ENCODE results near the gene ANKRD33. TPM values are rescaled to one million over a fixed set of nuclear protein-coding genes. Genes with fewer than 3 reads are reported as not detected.

The ANKRD33 gene
- total and polyA plus RNA-seq, 2 of the 8 experiments (the other 6 are each of a cell fraction or from before 2014, with no cell fraction given): 0.41 to 0.53 TPM

- H4K91ac ChIP-seq (replicated peaks; ENCODE audit: insufficient read length, low read length): no peak overlapping the region
- no peak overlapping the region for H3K4ac ChIP-seq (replicated peaks; ENCODE audit: insufficient read length, low read depth, low read length)
- H4K5ac ChIP-seq (ENCODE audit: insufficient read length, low read depth, low read length): no peak overlapping the region
- POLR2A ChIA-PET (ENCODE audit: partially characterized antibody): interaction anchor here (0.6 kb wide), 1 partner anchor 25 kb away, joined by 4 read pairs; no protein-coding TSS in a partner anchor
- no peaks in the 10 kb centered on the region for H3K9me3 ChIP-seq (ENCODE audit: insufficient read depth in 2 of 2, low read depth in 1 of 2, low read length in 1 of 2)
- peaks cover 0 to 8% (median 1%) of the 10 kb centered on the region in 4 experiments; a peak in 4 of 7 replicates for H3K4me1 ChIP-seq (replicated peaks in 1 of 4; ENCODE audit: control insufficient read depth in 3 of 4, insufficient read depth in 4 of 4, low read length in 3 of 4)
- no peak overlapping the region for H3K27ac ChIP-seq (ENCODE audit: low read depth, low read length)
- H2BK15ac ChIP-seq (ENCODE audit: low read length): no peak overlapping the region
- H3K36me3 ChIP-seq (ENCODE audit: control insufficient read depth in 2 of 4, insufficient read depth in 4 of 4, low read length in 3 of 4): peaks cover 0 to 3% (median 0%) of the 10 kb centered on the region in 4 experiments; a peak in 1 of 8 replicates
- H3K56ac ChIP-seq (replicated peaks; ENCODE audit: insufficient read length, low read depth, low read length): no peak overlapping the region
- TF ChIP-seq BCL11A (IDR thresholded peaks at IDR 0.05; ENCODE audit: low read depth in 2 of 2, low read length in 2 of 2) (no peak), SRF (IDR thresholded peaks at IDR 0.05; ENCODE audit: low read depth, low read length) (no peak), POLR2A (IDR thresholded peaks at IDR 0.05; ENCODE audit: control extremely low read depth in 1 of 2, low read depth in 2 of 2, low read length in 2 of 2) (no peak), POU5F1 (IDR thresholded peaks at IDR 0.05; ENCODE audit: low read depth, low read length) (no peak), SIRT6 (IDR thresholded peaks at IDR 0.05; ENCODE audit: low read length) (no peak), RFX5 (IDR thresholded peaks at IDR 0.05; ENCODE audit: borderline replicate concordance, low read depth, low read length) (no peak), NANOG (IDR thresholded peaks at IDR 0.05; ENCODE audit: insufficient read depth, low read depth, low read length, poor library complexity, severe bottlenecking) (no peak), SIN3A (conservative IDR thresholded peaks at IDR 0.05 in 1 of 2, IDR thresholded peaks at IDR 0.05 in 1 of 2; ENCODE audit: low read depth in 1 of 2, low read length in 2 of 2) (no peak), E2F6 (IDR thresholded peaks at IDR 0.05) (no peak), KDM1A (IDR thresholded peaks at IDR 0.05; ENCODE audit: borderline replicate concordance, low read length) (no peak), EGR1 (IDR thresholded peaks at IDR 0.05; ENCODE audit: borderline replicate concordance, low read depth, low read length) (no peak), TAF1 (IDR thresholded peaks at IDR 0.05; ENCODE audit: low read depth, low read length) (no peak), JUN (IDR thresholded peaks at IDR 0.05; ENCODE audit: low read depth, low read length) (no peak), EP300 (IDR thresholded peaks at IDR 0.05; ENCODE audit: borderline replicate concordance in 1 of 2, low read depth in 2 of 2, low read length in 2 of 2) (no peak)
- FAIRE-seq: no peak
- H4K20me1 ChIP-seq (replicated peaks in 1 of 2; ENCODE audit: control insufficient read depth in 1 of 2, insufficient read depth in 2 of 2, low read length in 2 of 2): no peaks in the 10 kb centered on the region
- H2BK120ac ChIP-seq (replicated peaks; ENCODE audit: low read depth, low read length): no peak overlapping the region
- no peak overlapping the region for H2BK20ac ChIP-seq (ENCODE audit: low read length)
- 75% methylated on average over 6 of the region's 6 CpGs; no CpG with 5 or more reads in 1 of the 2 experiments for WGBS, 2 experiments (ENCODE audit: extremely low coverage in 1 of 2, insufficient coverage in 1 of 2, insufficient read length in 1 of 2, insufficient replicate concordance in 2 of 2, low coverage in 1 of 2, low lambda C conversion rate in 2 of 2, missing lambda C conversion rate in 1 of 2)
- H4K8ac ChIP-seq (ENCODE audit: extremely low read depth, insufficient read depth, low read length): no peak overlapping the region
- no peak overlapping the region for H2AFZ ChIP-seq (ENCODE audit: low read length)
- H3K79me2 ChIP-seq (ENCODE audit: control insufficient read depth in 1 of 2, insufficient read depth in 2 of 2, low read length in 2 of 2): no peaks in the 10 kb centered on the region
- no peak overlapping the region for H3K18ac ChIP-seq (ENCODE audit: extremely low read depth, low read length)
- H3K23me2 ChIP-seq (ENCODE audit: low read depth, low read length): peaks cover 6% of the 10 kb centered on the region
- H3K9ac ChIP-seq (replicated peaks in 1 of 4; ENCODE audit: extremely low read depth in 1 of 4, low read depth in 3 of 4, low read length in 3 of 4): no peak overlapping the region
- CTCF ChIA-PET (ENCODE audit: partially characterized antibody): interaction anchor here (1.1 to 12.7 kb wide), 9 partner anchors 9 to 81 kb away, joined by 4 to 234 read pairs (median 11); no protein-coding TSS in a partner anchor
- H3K14ac ChIP-seq (ENCODE audit: insufficient read length): no peak overlapping the region
- no peak overlapping the region for H2BK12ac ChIP-seq (ENCODE audit: low read depth, low read length)
- no peak for DNase-seq (ENCODE audit: low read depth in 1 of 2, low spot score in 2 of 2)
- H3K79me1 ChIP-seq (ENCODE audit: low read depth, low read length): no peaks in the 10 kb centered on the region
- no peak overlapping the region for H2AK5ac ChIP-seq (ENCODE audit: low read depth, low read length)
- H3K4me3 ChIP-seq (ENCODE audit: extremely low read depth in 1 of 4, insufficient read depth in 2 of 4, low read depth in 3 of 4, low read length in 4 of 4): no peak overlapping the region
- H3K27me3 ChIP-seq (replicated peaks in 1 of 4; ENCODE audit: control insufficient read depth in 3 of 4, extremely low read depth in 1 of 4, insufficient read depth in 3 of 4, low read length in 3 of 4): peaks cover 4 to 28% (median 20%) of the 10 kb centered on the region in 4 experiments
- no peak overlapping the region for H3K4me2 ChIP-seq (ENCODE audit: insufficient read depth in 1 of 2, low read depth in 2 of 2, low read length in 2 of 2)
- no peak overlapping the region for H3K23ac ChIP-seq (ENCODE audit: insufficient read length)
- H2BK5ac ChIP-seq (ENCODE audit: low read depth, low read length): no peak overlapping the region
Measured at GRCh38 chr12:51911307-51911706, 23.4 kb downstream of the ANKRD33 start.

Measured in H1 (cell line).